Right cardiac atrium (tissue), 5 donors: Measurements from ENCODE around the gene MFNG. TPM values are rescaled to one million over a fixed set of nuclear protein-coding genes. Genes with fewer than 3 reads are reported as not detected.

Experiments used
- ATAC-seq, 2 donors: fragments of 200-7000 bp; cut with Tn5 transposase; one replicate each; pipeline versions ENCODE4 v1.8.0 to v1.9.1; 2020; ENCODE audit warnings: moderate library complexity in 2 of 2, mild to moderate bottlenecking in 1 of 2
- DNase-seq, 3 donors: peaks; one replicate each; pipeline ENCODE4 v3.0.0-alpha.2; 2020
- H3K27ac ChIP-seq: one replicate; pipeline ENCODE4 v1.5.1; 2013; ENCODE audit warnings: mild to moderate bottlenecking, low read length, control low read depth, moderate library complexity
- H3K27me3 ChIP-seq: one replicate; pipeline ENCODE4 v1.6.1; 2013; ENCODE audit not compliant: control insufficient read depth, insufficient read depth
- H3K4me1 ChIP-seq: one replicate; pipeline ENCODE4 v1.6.1; 2013; ENCODE audit warnings: low read length; ENCODE audit not compliant: control insufficient read depth, insufficient read depth
- H3K4me3 ChIP-seq: one replicate; pipeline ENCODE4 v1.5.1; 2013; ENCODE audit warnings: low read length, control low read depth
- H3K9me3 ChIP-seq: one replicate; pipeline ENCODE4 v1.6.1; 2013; ENCODE audit warnings: low read length; ENCODE audit not compliant: control insufficient read depth
- WGBS: extraction: QIAGEN DNeasy Blood & Tissue Kit; methylation state at CpG from one replicate; pipeline ENCODE4 v1.1.7; 2013; 5-methylcytosine and 5-hydroxymethylcytosine counted together
- intact Hi-C, 4 donors: fragments of 100-400 bp; cut with DNase I; formaldehyde crosslinking; loops; one replicate each; pipeline versions ENCODE4 v1.11.0 to v1.14.0; 2022 to 2023
- polyA plus RNA-seq: library from polyadenylated mRNA; stranded (reverse); fragments of 200-250 nt; gene quantifications from one replicate; pipeline ENCODE4 v1.2.3, GENCODE V29; 2013
- total RNA-seq, 4 donors: library from RNA; stranded (reverse); fragmentation: NEBNext Ultra II Directional; extraction: Animal tissue kit (Norgen Biotek cat#: 25700); gene quantifications; one replicate each; pipeline ENCODE4 v1.2.1, GENCODE V29; 2021
- donor health status: healthy with polysubstance abuse.
- donor health status: DM: no; HTN: yes; CAD: no.
- donor health status: DM: no; HTN: no; CAD: no.
- donor health status: DM: no; HTN: yes; CAD: no; lungs with severe emphysema.
- donor health status: DM: yes; HTN: yes; CAD: no.

Gene MFNG
- total and polyA plus RNA-seq, 5 donors, result 9.0 to 14.1 (median 10.5) TPM

DNA sequence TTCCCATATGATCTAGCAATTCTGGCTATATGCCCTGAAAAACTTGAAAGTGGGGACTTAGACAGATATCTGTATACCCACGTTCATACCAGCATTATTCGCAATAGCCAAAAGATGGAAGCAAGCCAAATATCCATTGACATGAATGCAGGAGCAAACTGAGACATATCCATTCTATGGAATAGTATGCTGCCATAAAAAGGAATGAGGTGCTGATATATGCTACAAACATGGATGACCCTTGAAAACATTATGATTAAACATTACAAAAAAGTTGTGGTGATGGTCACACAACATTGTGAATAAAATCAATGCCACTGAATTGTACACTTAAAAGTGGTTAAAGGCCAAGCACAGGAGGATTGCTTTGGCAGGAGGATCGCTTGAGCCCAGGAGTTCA lies 25.5 kb downstream of the MFNG start:
- H3K27ac ChIP-seq, result no peak overlapping the region
- no peak for DNase-seq
- H3K9me3 ChIP-seq, result no peaks in the 10 kb centered on the region
- intact Hi-C loops, result loop anchor here in 1 of 4 donors (10.0 kb wide), 1 partner anchor 64 kb away; no protein-coding TSS in a partner anchor
- ATAC-seq, result no peak
- H3K27me3 ChIP-seq, result no peaks in the 10 kb centered on the region
- 85% methylated on average over 3 of the region's 3 CpGs for WGBS
- H3K4me3 ChIP-seq, result no peak overlapping the region
- H3K4me1 ChIP-seq, result no peaks in the 10 kb centered on the region

DNA sequence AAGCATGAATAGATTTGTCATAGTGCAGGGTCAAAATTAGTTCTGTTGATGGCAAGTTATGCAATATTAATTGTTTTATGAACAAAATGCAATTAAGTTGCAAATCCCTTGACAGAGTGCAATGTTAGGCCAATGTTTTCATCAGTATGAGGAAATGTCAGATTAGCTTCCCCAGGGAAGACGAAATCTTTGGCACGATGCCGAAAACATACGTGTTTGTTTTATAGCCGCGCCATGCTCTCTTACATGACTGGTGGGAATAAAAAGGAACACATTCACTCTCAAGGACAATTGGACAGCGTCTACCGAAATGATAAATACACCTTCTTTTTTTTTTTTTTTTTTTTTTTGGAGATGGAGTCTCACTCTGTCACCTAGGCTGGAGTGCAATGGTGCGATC lies 27.0 kb downstream of the MFNG start:
- Histone ChIP-seq H3K27me3 (no peaks in the 10 kb centered on the region), H3K9me3 (no peaks in the 10 kb centered on the region), H3K4me3 (no peak overlapping the region), H3K27ac (no peak overlapping the region), H3K4me1 (no peaks in the 10 kb centered on the region)
- no peak for DNase-seq
- WGBS, result 66% methylated on average over 9 of the region's 9 CpGs
- no peak for ATAC-seq
- intact Hi-C loops, result loop anchor here in 2 of 4 donors (5.0 kb wide), 1 partner anchor 142 kb away; no protein-coding TSS in a partner anchor

DNA sequence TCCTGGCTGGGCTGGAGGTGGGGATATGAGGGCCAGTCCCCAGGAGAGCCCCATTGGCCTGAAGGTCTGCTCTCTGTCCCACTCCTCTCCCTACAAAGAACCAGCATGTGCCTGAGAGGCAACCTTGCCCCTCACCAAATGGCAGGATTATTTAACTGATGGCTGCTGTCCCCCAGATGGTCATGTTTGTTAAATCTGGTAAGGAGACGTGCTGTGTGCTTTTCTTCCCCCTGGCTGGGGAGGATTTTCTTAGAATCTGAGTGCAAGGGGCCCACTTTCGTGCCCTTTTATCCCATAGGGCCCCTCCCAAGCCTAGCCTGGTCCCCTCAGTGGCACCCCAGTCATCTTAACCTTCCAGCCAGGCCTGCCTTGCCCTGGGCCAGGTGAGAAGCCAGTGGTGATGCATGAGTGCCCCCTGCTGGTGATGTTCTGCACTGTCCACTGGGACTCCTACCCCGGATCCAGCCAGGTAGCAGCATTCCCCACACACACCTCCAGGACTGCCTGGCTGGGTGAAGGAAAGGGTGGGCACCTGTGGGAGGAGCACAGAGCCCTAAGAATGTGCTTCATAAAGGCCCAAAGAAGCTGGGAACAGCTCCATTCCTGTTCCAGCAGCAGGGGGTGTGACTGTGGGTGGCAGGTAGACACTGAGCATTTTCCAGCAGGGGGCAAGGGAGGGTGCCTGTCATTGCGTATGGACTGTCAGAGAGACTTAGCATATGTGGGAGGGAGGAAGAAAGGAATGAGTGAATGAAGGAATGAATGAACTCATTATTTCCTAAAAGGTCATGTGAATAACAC lies 28.9 kb downstream of the MFNG start:
- DNase-seq, result peak; percentile 58 to 86 (median 80)
- peak; percentile 80 to 82 for ATAC-seq
- no peak overlapping the region for H3K27ac ChIP-seq
- 46% methylated on average over 4 of the region's 4 CpGs for WGBS
- H3K4me1 ChIP-seq, result no peaks in the 10 kb centered on the region
- H3K9me3 ChIP-seq, result no peaks in the 10 kb centered on the region
- no peaks in the 10 kb centered on the region for H3K27me3 ChIP-seq
- intact Hi-C loops, result loop anchor here in 3 of 4 donors (2.0 to 5.0 kb wide), 2 partner anchors 140 kb away; no protein-coding TSS in a partner anchor
- H3K4me3 ChIP-seq, result no peak overlapping the region

DNA sequence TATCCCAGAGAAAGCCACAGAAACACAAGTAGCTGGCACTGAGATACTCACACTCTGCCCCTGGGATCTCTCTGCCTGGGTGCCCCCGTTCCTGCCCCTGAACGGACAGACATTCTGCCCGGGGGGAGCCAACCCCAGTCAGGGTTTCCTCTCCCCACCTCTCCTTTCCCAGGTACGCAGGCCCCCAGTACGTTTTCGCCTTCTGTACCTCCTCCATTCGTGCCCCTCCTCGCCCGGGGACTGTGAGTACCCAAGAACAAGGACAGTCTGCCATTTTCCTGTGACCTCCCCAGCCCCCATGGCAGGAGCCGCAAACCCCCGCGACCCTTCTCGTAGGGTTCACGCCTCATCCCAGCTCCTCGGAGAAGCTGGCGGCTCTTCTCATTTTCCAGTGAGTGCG lies 29.8 kb downstream of the MFNG start:
- no peaks in the 10 kb centered on the region for H3K4me1 ChIP-seq
- no peak for DNase-seq
- intact Hi-C loops, result loop anchor here in 3 of 4 donors (2.0 to 5.0 kb wide), 2 partner anchors 139 to 140 kb away; no protein-coding TSS in a partner anchor
- 68% methylated on average over 17 of the region's 17 CpGs for WGBS
- H3K4me3 ChIP-seq, result no peak overlapping the region
- ATAC-seq, result no peak
- H3K27ac ChIP-seq, result no peak overlapping the region
- no peaks in the 10 kb centered on the region for H3K27me3 ChIP-seq
- no peaks in the 10 kb centered on the region for H3K9me3 ChIP-seq

DNA sequence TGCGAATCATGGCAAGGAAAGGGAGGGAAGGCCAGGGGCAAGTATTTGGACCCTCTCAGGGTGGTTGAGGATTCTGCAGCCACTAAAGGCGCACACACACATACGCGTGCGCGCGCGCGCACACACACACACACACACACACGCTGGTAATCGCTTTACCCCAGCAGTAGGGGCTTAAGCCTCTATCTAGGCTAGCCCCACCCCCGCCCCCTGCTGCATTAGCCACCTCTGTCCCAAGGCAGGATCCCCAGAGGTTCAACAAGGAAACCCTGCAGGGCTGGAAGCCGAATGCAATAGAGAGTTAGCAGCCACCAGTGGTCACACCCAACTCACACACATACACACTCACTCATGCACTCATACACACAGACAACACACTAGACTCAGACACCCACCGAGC lies 30.3 kb downstream of the MFNG start:
- DNase-seq (no peak), ATAC-seq (no peak)
- 74% methylated on average over 14 of the region's 14 CpGs for WGBS
- Histone ChIP-seq H3K27ac (no peak overlapping the region), H3K4me1 (no peaks in the 10 kb centered on the region), H3K4me3 (no peak overlapping the region), H3K9me3 (no peaks in the 10 kb centered on the region), H3K27me3 (no peaks in the 10 kb centered on the region)
- intact Hi-C loops, result loop anchor here in 3 of 4 donors (2.0 to 5.0 kb wide), 2 partner anchors 139 kb away; no protein-coding TSS in a partner anchor

DNA sequence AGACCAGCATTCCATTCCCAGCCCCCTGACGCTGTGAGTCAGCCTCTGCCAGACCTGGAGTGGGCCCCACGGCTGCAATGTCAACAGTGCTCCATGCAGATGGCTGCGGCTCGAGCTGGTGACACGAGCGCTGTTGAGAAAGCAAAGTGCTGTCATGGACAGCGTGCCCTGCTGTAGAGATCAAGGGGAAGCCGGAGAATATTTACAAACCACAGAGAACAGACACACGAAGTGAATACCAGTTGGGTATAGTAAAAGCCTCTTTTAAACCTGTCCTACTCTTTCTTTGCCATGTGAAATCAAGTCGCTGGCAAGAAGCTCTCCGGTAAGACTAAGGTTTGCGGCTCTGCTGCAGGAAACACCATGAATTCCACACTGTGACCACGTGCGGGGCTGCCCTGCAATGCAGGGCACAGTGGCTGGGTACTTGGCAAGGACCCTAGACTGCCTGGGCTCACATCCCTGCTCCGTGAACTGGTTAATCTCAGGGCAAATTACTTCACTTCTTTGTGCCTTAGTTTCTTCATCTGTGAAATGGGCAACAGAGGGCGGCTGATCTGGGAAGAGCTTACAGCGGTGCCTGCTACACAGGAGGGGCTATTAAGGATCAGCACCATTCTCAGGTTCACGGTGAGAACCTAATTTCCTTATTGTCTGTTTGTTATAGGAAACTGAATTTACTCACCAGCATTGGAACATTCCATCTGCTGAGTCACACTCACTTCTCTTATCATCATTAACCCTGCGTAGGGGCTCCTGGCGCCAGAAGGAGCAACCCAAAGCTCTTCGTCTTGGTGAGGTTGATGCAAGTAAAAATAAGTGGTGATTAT lies 31.1 kb downstream of the MFNG start:
- H3K27me3 ChIP-seq, result no peaks in the 10 kb centered on the region
- no peaks in the 10 kb centered on the region for H3K4me1 ChIP-seq
- no peak overlapping the region for H3K4me3 ChIP-seq
- intact Hi-C loops, result loop anchor here in 2 of 4 donors (5.0 kb wide), 1 partner anchor 138 kb away; no protein-coding TSS in a partner anchor
- DNase-seq (no peak), ATAC-seq (peak in 1 of 2 donors; percentile 56)
- WGBS, result 39% methylated on average over 21 of the region's 21 CpGs
- H3K27ac ChIP-seq, result no peak overlapping the region
- no peaks in the 10 kb centered on the region for H3K9me3 ChIP-seq

DNA sequence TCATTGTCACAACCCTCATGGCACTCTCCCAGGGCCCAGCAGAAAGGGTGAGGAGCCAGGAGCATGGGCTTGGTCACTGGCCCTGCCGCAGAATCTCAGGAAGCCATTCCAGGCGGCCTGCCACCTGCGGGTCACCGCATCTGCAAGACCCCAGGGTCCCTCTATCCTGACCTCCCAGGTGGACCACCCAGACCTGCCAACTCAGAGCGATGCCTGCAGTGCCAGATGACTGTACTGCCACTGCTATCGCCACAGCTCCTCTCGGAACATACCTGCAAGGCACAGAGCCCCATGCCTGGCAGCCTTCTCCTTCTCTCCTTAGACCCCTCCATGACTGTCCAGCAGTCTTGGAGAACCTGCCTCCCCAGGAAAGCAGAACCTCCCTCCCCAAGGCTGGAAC lies 32.5 kb downstream of the MFNG start:
- H3K27me3 ChIP-seq, result no peaks in the 10 kb centered on the region
- intact Hi-C loops, result no loop called here

DNA sequence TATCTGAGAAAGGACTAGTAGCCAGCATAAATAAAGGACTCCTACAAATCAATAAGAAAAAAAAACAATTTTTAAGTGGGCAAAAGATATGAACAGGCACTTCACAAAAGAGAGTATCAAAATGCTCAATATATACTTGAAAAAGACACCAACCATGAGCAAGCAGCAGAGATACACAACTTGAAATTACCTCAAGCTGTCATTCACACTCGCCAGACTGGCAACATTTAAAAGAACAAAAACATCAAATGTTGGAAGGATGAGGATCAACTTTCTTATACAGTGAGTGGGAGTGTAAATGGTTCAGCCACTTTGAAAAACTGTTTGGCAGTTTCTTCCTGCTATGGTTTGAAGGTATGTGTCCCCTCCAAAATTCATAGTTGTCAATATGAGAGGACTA lies 35.0 kb downstream of the MFNG start:
- Histone ChIP-seq H3K27me3 (no peaks in the 10 kb centered on the region), H3K4me3 (no peak overlapping the region), H3K4me1 (no peaks in the 10 kb centered on the region), H3K9me3 (no peaks in the 10 kb centered on the region), H3K27ac (no peak overlapping the region)
- WGBS, result 56% methylated on average over 1 of the region's 1 CpG
- intact Hi-C loops, result no loop called here
- ATAC-seq (no peak), DNase-seq (no peak)

More for the DNA sequence above, 32.5 kb downstream of the MFNG start:
- no peak for ATAC-seq
- Histone ChIP-seq H3K27ac (no peak overlapping the region), H3K4me1 (no peaks in the 10 kb centered on the region), H3K9me3 (no peaks in the 10 kb centered on the region), H3K4me3 (no peak overlapping the region)
- 89% methylated on average over 7 of the region's 7 CpGs for WGBS
- DNase-seq, result no peak

DNA sequence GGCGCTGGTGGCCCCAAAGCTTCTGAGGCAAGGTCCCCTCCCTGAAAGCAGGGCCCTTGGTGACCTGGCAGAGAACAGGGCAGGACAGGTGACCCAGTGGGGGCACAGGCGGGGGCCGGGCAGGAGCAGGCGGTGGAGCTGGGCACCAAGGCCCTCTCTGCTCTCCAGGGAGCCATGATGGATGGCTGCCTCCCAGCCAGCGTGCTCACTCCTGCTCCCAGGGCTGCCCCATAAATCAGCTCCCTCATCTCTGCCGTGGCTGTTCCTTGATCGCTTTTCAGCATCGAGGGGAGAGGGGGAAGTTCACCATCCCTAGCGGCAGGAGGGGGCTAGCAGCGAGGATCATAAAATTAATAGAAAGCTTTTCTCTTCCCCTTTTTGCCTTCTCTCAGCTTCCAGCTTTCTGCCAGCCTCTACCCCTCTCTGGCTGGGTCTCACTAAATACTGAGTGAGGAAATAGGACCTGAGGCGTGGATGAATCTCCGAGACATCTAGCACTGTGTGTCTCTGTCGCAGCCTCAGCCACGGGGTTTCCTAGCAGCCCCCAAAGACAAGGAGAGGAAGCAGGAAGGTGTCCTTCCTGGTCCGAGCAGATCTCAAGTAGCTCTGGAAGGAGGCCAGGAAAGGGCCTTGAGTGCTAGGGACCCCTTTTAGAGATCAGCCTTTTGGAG lies 36.7 kb downstream of the MFNG start:
- Histone ChIP-seq H3K27me3 (no peaks in the 10 kb centered on the region), H3K4me1 (no peaks in the 10 kb centered on the region), H3K4me3 (no peak overlapping the region), H3K9me3 (no peaks in the 10 kb centered on the region), H3K27ac (no peak overlapping the region)
- ATAC-seq (peak in 1 of 2 donors; percentile 13), DNase-seq (no peak)
- WGBS, result 52% methylated on average over 15 of the region's 15 CpGs
- intact Hi-C loops, result no loop called here

DNA sequence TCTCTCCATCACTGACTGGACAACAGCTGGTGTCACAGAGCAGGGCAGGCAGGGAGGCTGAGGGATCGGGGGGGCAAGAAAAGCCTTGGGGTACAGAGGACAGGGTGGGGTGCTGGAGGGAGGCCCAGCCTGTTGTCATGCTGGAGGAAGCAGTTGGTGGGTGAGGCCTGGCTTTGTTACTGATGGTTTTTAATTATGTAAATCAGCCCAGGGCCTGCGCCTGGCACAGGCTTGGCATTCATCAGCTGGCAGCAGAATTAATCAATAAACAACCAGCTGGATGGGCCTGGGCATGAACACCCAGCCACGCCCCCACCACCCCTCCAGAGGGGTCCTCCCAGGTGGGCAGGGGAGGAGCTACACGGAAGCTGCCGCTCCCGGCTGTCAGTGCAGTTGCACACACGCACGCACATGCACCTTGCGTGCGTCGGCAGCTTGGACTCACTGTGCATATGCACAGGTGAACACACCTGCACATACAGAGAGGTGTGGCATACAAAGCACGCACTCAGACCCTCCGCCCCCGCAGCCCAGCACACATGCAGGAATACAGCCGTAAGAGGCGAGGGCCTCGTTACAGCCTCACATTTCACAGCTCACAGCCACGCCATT lies 37.6 kb downstream of the MFNG start:
- H3K4me1 ChIP-seq, result no peaks in the 10 kb centered on the region
- no peaks in the 10 kb centered on the region for H3K27me3 ChIP-seq
- DNase-seq (no peak), ATAC-seq (no peak)
- no peaks in the 10 kb centered on the region for H3K9me3 ChIP-seq
- no peak overlapping the region for H3K4me3 ChIP-seq
- H3K27ac ChIP-seq, result no peak overlapping the region
- WGBS, result 84% methylated on average over 18 of the region's 18 CpGs
- intact Hi-C loops, result no loop called here
